Posterior vena cava (tissue), 2 donors: ENCODE data around the gene SLC35A3. TPM values are rescaled to one million over a fixed set of nuclear protein-coding genes. Genes with fewer than 3 reads are reported as not detected.
A peak's percentile ranks its signal among the peaks of the same experiment; 100 is the strongest.
"Not testable (repeated sequence)": the region's sequence is repeated elsewhere in the genome, so short reads cannot be mapped to it uniquely, and the experiment has no call there.

ENCODE experiments used
- DNase-seq: peaks from one replicate; pipeline ENCODE4 v3.0.0-alpha.2; 2020; ENCODE audit warnings: low spot score
- intact Hi-C, 2 donors: fragments of 100-400 bp; cut with DNase I; formaldehyde crosslinking; loops; one replicate each; pipeline versions ENCODE4 v1.14.1 to v1.14.2; 2022 to 2023
- total RNA-seq, 2 donors: library from RNA; stranded (reverse); fragmentation: NEBNext Ultra II Directional; extraction: Animal tissue kit (Norgen Biotek cat#: 25700); gene quantifications; one replicate each; pipeline ENCODE4 v1.2.1, GENCODE V29; 2021
- donor health status: DM: yes; HTN: yes; CAD: no.
- donor health status: DM: yes; HTN: yes; CAD: no.

The SLC35A3 gene
- total RNA-seq, 2 donors from 2014 or later, result 23.6 to 25.7 TPM

DNA sequence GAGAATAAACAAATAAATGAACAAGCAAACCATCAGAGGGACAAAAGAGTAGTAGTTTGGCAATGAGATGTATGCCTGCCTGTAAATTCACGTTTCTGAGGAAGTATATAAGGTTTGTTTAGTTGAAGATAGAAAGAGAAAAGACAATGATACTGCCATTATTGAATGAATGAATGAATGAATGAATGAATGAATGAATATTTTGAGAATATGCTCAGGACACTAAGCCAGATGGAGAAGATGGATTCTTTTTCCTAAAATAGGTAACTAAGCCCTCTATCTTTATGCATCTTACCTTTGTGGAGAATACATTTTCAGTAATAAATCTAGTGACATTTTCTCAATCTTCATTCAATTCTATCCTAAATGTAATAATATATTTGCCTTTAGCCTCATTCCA is 49.4 kb downstream of the SLC35A3 start:
- intact Hi-C loops, result no loop called here
- no peak for DNase-seq

GRCh38 chr1:100023482-100023881 is 53.7 kb downstream of the SLC35A3 start:
- intact Hi-C loops, result no loop called here
- no peak for DNase-seq

- intact Hi-C loops, result no loop called here
- no peak for DNase-seq
Observed at GRCh38 chr1:100027212-100027611, 57.4 kb downstream of the SLC35A3 start.

GRCh38 chr1:100028765-100029164 is 59.0 kb downstream of the SLC35A3 start:
- DNase-seq, result no peak
- intact Hi-C loops, result no loop called here

DNA sequence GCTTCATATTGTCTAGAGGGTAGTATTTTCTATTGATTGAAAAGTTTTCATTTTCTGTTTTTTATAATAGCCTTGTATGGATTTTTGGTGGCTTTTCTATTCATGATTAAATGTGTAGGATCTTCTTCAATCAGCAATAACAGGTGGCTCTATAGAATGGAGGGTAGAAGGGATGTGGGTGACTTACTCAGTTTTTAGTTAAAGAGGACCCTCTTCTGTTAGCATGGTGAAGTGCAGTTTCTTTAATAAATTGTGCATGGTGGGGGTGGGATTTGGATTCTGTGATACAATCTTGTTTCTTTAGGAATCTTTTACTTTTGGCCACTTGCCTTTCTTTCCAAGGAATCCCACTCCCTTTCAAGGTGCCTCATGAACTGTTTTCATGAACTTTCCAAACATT is 64.7 kb downstream of the SLC35A3 start:
- no peak for DNase-seq
- intact Hi-C loops, result no loop called here

- DNase-seq, result no peak
- intact Hi-C loops, result no loop called here
Observed at GRCh38 chr1:100035214-100035613, 65.4 kb downstream of the SLC35A3 start.

- intact Hi-C loops, result no loop called here
Observed at GRCh38 chr1:100036718-100037655, 67.2 kb downstream of the SLC35A3 start.

GRCh38 chr1:100037656-100037926 is 67.8 kb downstream of the SLC35A3 start:
- intact Hi-C loops, result no loop called here
- no peak for DNase-seq

More at GRCh38 chr1:100036718-100037655, 67.2 kb downstream of the SLC35A3 start:
- no peak for DNase-seq

GRCh38 chr1:100037927-100038659 is 68.3 kb downstream of the SLC35A3 start:
- intact Hi-C loops, result no loop called here
- peak; percentile 97 for DNase-seq

DNA sequence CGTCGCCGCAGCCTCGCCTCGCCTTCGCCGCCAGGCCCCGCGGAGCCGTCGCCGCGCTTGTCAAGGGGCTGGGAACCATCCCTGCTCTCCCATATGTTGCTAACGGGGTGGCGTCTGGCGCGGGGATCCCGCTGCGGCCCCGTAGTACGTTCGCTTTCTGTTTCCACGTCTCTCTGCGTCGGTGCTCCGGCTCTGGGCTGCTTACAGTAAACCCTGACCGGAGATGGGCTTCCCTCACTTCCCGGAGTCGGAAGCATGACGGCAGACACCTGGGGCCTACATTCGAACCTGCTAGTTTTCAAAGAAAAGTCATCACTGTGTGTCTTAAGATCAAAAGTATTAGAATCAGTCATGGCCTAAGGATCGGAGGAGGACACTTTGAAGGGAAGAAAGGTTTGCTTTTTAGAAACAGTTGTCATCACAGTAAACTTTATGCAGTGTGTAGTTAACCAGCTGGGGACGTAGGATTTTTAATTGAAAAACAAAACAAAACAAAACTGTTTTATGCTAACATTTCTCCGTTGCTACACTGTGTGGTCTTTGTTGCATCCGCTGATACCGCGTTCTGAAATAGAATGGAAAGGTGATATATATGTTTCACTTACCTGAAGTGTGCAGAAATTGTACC is 69.0 kb downstream of the SLC35A3 start:
- DNase-seq, result peak; percentile 90
- intact Hi-C loops, result no loop called here

DNA sequence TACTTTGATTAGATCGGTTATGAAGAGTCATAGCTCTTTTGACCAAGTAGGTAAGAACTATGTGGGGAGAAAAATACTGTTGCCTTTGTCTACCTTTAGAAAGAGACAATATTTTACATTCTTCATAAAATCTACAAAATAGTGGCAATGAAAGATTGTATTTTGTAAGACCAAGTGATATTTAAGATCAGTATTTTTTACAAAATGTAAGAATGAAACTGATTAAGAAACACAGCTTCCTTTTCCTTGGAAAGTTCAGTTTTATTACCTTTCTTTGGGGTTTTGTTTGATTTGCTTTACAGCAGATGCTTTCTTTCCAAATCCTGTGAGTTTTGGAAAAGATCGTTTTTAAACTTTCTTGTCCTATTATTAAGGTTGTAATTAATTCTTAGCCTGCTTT is 69.8 kb downstream of the SLC35A3 start:
- intact Hi-C loops, result no loop called here
- no peak for DNase-seq

- no peak for DNase-seq
- intact Hi-C loops, result no loop called here
Observed at GRCh38 chr1:100045206-100045605, 75.4 kb downstream of the SLC35A3 start.

DNA sequence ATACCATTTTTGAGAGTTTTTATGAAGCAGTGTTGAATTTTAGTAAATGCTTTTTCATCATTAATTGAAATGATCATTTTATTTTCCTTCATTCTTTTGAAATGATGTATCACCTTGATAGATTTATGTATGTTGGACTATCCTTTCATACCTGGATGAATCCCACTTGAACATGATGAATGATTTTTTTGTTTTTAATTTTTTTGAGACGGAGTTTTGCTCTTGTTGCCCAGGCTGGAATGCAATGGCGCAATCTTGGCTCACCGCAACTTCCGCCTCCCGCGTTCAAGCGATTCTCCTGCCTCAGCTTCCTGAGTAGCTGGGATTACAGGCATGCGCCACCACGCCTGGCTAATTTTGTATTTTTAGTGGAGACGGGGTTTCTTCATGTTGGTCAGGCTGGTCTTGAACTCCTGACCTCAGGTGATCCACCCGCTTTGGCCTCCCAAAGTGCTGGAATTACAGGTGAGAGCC is 77.5 kb downstream of the SLC35A3 start:
- DNase-seq, intact Hi-C loops: not testable (repeated sequence)

- DNase-seq, result no peak
- intact Hi-C loops, result no loop called here
Observed at GRCh38 chr1:100050139-100050538, 80.3 kb downstream of the SLC35A3 start.

DNA sequence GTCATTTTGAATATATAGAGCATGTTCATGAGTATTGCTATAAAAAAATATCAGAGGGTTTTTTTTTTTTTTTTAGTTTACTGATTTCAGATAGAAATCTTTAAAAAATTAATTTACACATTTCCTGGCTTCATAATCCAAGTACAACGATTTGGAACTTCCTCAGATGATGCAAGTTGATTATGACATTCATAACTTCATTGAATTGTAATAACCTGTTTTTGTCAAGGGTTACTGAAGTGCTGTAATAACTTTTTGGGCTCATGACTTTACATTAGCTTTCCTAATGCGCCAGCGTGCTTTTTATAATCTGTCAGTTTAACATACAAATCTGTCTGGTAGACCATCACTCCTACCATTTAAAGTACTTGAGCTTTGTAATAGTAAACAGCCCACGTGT is 81.6 kb downstream of the SLC35A3 start:
- intact Hi-C loops, result no loop called here
- no peak for DNase-seq

- DNase-seq, result no peak
- intact Hi-C loops, result no loop called here
Observed at GRCh38 chr1:100051893-100052292, 82.1 kb downstream of the SLC35A3 start.

DNA sequence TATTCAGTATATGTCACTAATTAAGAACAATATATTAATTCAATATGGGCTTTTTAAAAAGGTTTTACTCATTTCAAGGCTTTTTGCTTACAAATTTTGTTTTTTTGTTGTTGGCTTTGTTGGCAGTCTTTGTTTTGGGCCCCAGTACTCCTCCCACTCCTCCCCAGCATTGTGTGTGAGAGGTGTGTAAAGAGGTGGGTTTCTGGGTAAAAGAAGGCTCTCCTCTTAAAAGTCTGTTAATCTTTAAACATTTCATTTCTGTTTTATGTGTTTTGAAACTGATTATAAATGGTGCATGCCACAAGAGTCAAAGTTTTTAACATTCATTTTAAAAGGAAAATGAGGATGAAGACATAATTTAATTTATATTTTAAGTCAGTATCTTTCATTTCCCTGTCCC is 83.3 kb downstream of the SLC35A3 start:
- no peak for DNase-seq
- intact Hi-C loops, result no loop called here

DNA sequence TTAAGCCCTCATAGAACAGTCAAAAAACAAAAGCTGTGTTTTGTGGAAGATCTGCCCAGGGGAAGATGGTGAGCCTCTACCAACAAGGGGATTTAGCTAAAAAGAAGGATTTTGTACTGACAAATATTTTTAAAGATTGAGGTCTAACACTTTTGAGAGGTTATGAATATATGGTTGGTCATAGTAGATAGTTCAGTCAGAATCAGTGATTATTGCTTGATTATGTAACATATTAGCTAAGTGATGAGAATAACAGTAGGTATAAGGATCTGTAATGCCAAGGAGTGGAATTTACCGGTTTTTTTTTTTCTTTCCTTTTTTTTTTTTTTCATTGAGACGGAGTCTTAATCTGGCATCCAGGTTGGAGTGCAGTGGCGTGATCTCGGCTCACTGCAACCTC is 83.9 kb downstream of the SLC35A3 start:
- no peak for DNase-seq
- intact Hi-C loops, result no loop called here

DNA sequence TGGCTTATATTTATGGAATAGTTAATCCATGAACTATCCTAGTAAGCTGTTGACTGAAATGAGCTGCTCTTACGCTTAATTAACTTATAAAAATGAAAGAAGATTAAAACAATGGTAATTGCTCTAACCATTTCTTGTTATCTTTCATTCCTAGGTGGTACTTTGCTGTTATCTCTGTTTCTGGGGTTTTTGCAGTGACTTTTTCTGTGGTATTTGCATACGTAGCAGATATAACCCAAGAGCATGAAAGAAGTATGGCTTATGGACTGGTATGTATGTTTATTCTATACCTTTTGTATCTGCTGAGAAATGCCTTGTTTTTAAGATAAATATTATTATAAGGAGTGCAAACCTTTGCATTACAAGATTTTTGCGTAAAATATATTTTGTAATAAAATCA is 91.9 kb downstream of the SLC35A3 start:
- intact Hi-C loops, result no loop called here
- no peak for DNase-seq
